ENCODE results near the gene DEFB110. TPM values are rescaled to one million over a fixed set of nuclear protein-coding genes. Genes with fewer than 3 reads are reported as not detected.

DEFB110 gene
- total RNA-seq, 4 donors from 2014 or later: not detected

DNA sequence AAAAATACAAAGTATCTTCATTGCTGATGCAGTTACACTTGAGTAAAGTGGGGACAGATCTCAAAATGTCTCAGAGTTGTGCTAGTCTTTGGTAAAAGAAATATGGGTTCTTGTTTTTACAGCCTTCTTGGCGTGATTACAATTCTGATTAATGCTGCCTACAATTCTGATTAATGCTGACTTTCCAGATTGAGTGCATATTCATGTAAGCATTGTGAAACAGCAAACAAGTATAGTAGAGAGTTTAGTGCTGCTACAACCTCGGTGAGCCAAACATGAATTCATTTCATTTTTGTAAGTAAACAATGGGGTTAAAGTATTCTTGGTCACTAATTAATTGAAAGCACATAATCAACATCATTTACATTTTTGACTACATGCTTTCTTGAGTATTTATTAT is 52.2 kb downstream of the DEFB110 start, which contains the start of gene DEFB113:
Gene DEFB113, minus strand, starts transcription at position 21 of the 400 bp plus-strand sequence. Its CDS starts 0 bp downstream, at position 21.
- intact Hi-C loops (cut with DNase I): no loop called here
- Histone ChIP-seq H3K27ac (replicated peaks in 1 of 4) (no peak within 1 kb of the TSS), H3K9me3 (no peaks in the 10 kb centered on the region), H3K4me3 (no peak within 1 kb of the TSS), H3K4me1 (no peaks in the 10 kb centered on the region), H3K36me3 (no peaks in the 10 kb centered on the region), H3K27me3 (no peaks in the 10 kb centered on the region)
- DNase-seq (ENCODE audit: extremely low spot score): no peak
- TF ChIP-seq, protein P1, sequence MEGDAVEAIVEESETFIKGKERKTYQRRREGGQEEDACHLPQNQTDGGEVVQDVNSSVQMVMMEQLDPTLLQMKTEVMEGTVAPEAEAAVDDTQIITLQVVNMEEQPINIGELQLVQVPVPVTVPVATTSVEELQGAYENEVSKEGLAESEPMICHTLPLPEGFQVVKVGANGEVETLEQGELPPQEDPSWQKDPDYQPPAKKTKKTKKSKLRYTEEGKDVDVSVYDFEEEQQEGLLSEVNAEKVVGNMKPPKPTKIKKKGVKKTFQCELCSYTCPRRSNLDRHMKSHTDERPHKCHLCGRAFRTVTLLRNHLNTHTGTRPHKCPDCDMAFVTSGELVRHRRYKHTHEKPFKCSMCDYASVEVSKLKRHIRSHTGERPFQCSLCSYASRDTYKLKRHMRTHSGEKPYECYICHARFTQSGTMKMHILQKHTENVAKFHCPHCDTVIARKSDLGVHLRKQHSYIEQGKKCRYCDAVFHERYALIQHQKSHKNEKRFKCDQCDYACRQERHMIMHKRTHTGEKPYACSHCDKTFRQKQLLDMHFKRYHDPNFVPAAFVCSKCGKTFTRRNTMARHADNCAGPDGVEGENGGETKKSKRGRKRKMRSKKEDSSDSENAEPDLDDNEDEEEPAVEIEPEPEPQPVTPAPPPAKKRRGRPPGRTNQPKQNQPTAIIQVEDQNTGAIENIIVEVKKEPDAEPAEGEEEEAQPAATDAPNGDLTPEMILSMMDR (IDR thresholded peaks at IDR 0.05): no peak
- TF ChIP-seq EP300 (IDR thresholded peaks at IDR 0.05): no peak
- TF ChIP-seq POLR2A (IDR thresholded peaks at IDR 0.05; ENCODE audit: low read depth): no peak
- TF ChIP-seq POLR2AphosphoS5 (IDR thresholded peaks at IDR 0.05): no peak
- 66% methylated on average over 2 of the region's 2 CpGs for WGBS

Other genes with a start within 250 kb of the DEFB110 start
- not detected for gene PGK2, start 234.7 kb downstream of the DEFB110 start, total RNA-seq
- gene CRISP1, start 155.5 kb downstream of the DEFB110 start, total RNA-seq: not detected
- not detected for gene DEFB114, start 57.8 kb downstream of the DEFB110 start, total RNA-seq
- gene DEFB113, start 52.4 kb downstream of the DEFB110 start, total RNA-seq: not detected
- not detected for gene DEFB112, start 27.9 kb upstream of the DEFB110 start, total RNA-seq

Data from esophagus muscularis mucosa (tissue), 4 donors.